Suprapubic skin (tissue), 4 donors: ENCODE measurements around the gene RPS6KA6. TPM values are rescaled to one million over a fixed set of nuclear protein-coding genes. Genes with fewer than 3 reads are reported as not detected.

Source experiments
- DNase-seq, 2 donors: peaks; one replicate each; pipeline ENCODE4 v3.0.0-alpha.2; 2019; ENCODE audit warnings: low spot score in 2 of 2
- H3K27ac ChIP-seq: fragments of 200-600 bp; sonication (generic); one replicate; pipeline ENCODE4 v1.5.1; 2019
- H3K27me3 ChIP-seq: fragments of 200-600 bp; sonication (generic); one replicate; pipeline ENCODE4 v1.5.1; 2019
- H3K36me3 ChIP-seq: fragments of 200-600 bp; sonication (generic); one replicate; pipeline ENCODE4 v1.5.1; 2019
- H3K4me1 ChIP-seq: fragments of 200-600 bp; sonication (generic); one replicate; pipeline ENCODE4 v1.5.1; 2019
- H3K4me3 ChIP-seq: fragments of 200-600 bp; sonication (generic); one replicate; pipeline ENCODE4 v1.5.1; 2019; ENCODE audit warnings: mild to moderate bottlenecking
- H3K9me3 ChIP-seq: fragments of 200-600 bp; sonication (generic); one replicate; pipeline ENCODE4 v1.5.1; 2019
- EP300 ChIP-seq: sonication (generic); formaldehyde crosslinking; IDR thresholded peaks from one replicate; pipeline ENCODE4 v1.6.1; 2017; ENCODE audit warnings: antibody characterized with exemption
- POLR2A ChIP-seq, 2 donors: fragments of 450-650 bp; IDR thresholded peaks; one replicate each; pipeline ENCODE4 v1.6.1; 2017; ENCODE audit warnings: antibody characterized with exemption in 2 of 2, mild to moderate bottlenecking in 2 of 2, moderate library complexity in 2 of 2
- POLR2AphosphoS5 ChIP-seq, 3 donors: sonication (generic); formaldehyde crosslinking; IDR thresholded peaks; one replicate each; pipeline ENCODE4 v1.6.1; 2017; ENCODE audit warnings: antibody characterized with exemption in 3 of 3
- WGBS: methylation state at CpG from one replicate; pipeline ENCODE4 v1.1.5; 2018; 5-methylcytosine and 5-hydroxymethylcytosine counted together
- total RNA-seq, 4 donors: library from RNA; depleted of rRNA; stranded (reverse); fragments of >200 nt; gene quantifications; one replicate each; pipeline ENCODE4 v1.1.0, GENCODE V29; 2016
- TF ChIP-seq, protein P1 (sequence below), 2 donors: fragments of 200-600 bp in 1 of 2; fragments of 450-650 bp in 1 of 2; sonication (generic) in 1 of 2; IDR thresholded peaks; one replicate each; pipeline ENCODE4 v1.5.1; 2016 to 2019; ENCODE audit warnings: antibody characterized with exemption in 2 of 2, mild to moderate bottlenecking in 1 of 2, moderate library complexity in 1 of 2

The RPS6KA6 gene
- total RNA-seq, 4 donors from 2014 or later: 3.1 to 7.0 (median 4.9) TPM

DNA sequence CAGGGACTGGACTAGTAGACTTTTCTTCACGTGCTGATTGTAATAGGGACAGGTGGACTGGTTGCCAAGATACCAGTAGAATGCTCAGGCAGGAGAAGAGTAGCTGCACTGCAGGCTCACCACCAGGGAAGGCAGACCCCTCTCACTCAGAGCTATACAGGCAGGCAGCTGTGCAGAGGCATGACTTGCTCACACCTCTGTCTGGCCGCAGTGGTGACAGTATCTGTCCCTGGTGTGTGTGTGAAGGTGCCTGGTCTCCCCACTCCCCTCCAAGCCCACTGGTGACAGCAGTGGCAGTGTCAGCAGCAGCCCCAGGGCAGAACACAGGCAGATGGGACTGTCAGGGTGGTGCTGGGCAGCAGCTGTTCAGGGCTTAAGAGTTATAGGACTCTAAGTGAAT, 140.7 kb downstream of the RPS6KA6 start:
- TF ChIP-seq, protein P1, sequence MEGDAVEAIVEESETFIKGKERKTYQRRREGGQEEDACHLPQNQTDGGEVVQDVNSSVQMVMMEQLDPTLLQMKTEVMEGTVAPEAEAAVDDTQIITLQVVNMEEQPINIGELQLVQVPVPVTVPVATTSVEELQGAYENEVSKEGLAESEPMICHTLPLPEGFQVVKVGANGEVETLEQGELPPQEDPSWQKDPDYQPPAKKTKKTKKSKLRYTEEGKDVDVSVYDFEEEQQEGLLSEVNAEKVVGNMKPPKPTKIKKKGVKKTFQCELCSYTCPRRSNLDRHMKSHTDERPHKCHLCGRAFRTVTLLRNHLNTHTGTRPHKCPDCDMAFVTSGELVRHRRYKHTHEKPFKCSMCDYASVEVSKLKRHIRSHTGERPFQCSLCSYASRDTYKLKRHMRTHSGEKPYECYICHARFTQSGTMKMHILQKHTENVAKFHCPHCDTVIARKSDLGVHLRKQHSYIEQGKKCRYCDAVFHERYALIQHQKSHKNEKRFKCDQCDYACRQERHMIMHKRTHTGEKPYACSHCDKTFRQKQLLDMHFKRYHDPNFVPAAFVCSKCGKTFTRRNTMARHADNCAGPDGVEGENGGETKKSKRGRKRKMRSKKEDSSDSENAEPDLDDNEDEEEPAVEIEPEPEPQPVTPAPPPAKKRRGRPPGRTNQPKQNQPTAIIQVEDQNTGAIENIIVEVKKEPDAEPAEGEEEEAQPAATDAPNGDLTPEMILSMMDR (IDR thresholded peaks at IDR 0.05): no peak
- TF ChIP-seq POLR2AphosphoS5 (IDR thresholded peaks at IDR 0.05) (no peak), POLR2A (IDR thresholded peaks at IDR 0.05) (no peak), EP300 (no peak)
- no peaks in the 10 kb centered on the region for H3K36me3 ChIP-seq
- WGBS: 29% methylated on average over 1 of the region's 2 CpGs
- H3K27ac ChIP-seq: no peak overlapping the region
- H3K9me3 ChIP-seq: no peaks in the 10 kb centered on the region
- no peak overlapping the region for H3K4me3 ChIP-seq
- no peaks in the 10 kb centered on the region for H3K27me3 ChIP-seq
- no peak for DNase-seq
- H3K4me1 ChIP-seq: no peaks in the 10 kb centered on the region

DNA sequence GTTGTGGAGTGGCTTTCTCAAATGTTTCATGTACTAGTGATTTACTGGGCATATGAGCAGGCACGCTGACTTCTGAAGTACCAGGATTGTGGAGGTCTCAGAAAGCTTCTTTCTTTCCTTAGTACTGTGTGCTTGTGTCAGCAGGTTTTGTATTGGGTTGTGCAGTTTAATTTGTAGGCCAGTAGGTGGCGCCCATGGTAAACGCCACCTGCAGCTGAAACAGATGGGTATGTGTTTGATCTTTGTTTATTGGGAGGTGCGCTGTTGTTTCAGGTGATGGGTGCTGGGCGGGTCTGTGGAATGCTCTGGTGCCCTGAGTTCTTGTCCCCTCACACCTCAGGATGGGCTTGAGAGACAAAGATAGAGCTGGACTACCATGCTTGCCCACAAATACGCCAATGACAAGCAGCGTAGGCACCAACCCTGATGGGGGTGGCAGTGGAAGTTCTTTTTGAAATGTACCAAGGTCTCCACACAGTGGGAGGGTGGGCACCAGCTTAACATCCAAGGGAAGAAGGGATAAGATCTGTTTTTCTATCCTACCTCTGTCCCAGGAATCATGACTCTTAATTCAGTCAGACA, 141.5 kb downstream of the RPS6KA6 start:
- Histone ChIP-seq H3K9me3 (no peaks in the 10 kb centered on the region), H3K4me1 (no peaks in the 10 kb centered on the region), H3K27ac (no peak overlapping the region), H3K27me3 (no peaks in the 10 kb centered on the region), H3K4me3 (no peak overlapping the region), H3K36me3 (no peaks in the 10 kb centered on the region)
- peak in 1 of 2 donors; percentile 56 for DNase-seq
- WGBS: 29% methylated on average over 7 of the region's 7 CpGs
- no peak for TF ChIP-seq POLR2A (IDR thresholded peaks at IDR 0.05)
- TF ChIP-seq, protein P1 (IDR thresholded peaks at IDR 0.05): peak in 1 of 2 donors; percentile 41

DNA sequence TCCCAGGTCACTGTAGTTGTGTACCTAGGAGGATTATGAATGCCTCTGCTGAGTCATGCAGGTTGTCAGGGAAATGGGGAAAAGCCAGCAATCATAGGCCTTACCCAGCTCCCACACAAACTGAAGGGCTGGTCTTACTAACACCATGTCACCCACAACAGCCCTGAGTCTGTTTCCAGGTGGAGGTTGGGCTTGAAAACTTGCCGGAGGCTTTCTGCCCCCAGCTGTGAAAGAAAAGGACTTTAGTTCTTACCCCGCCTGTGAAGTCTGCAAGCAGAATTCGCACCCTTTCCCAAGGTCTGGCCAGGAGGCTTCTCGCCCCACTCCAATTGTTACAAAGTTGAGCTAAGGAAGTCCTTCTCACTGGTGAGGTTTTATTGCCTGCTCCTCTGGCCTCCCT, 143.9 kb downstream of the RPS6KA6 start:
- 62% methylated on average over 4 of the region's 4 CpGs for WGBS
- DNase-seq: no peak
- H3K27ac ChIP-seq: no peak overlapping the region
- H3K4me3 ChIP-seq: no peak overlapping the region
- no peaks in the 10 kb centered on the region for H3K36me3 ChIP-seq
- TF ChIP-seq, protein P1 (IDR thresholded peaks at IDR 0.05): no peak
- TF ChIP-seq POLR2A (IDR thresholded peaks at IDR 0.05) (no peak), EP300 (no peak), POLR2AphosphoS5 (IDR thresholded peaks at IDR 0.05) (no peak)
- H3K27me3 ChIP-seq: no peaks in the 10 kb centered on the region
- no peaks in the 10 kb centered on the region for H3K9me3 ChIP-seq
- H3K4me1 ChIP-seq: no peaks in the 10 kb centered on the region
